Esophagus squamous epithelium (tissue), 4 donors: ENCODE measurements around the gene ALDH5A1.

Source experiments
- CTCF ChIP-seq, 6 experiments: fragments of 450-650 bp in 4 of 6; fragments of 200-600 bp in 2 of 6; sonication (generic) in 2 of 6; IDR thresholded peaks; one replicate each; pipeline ENCODE4 v1.5.1; 2016 to 2019; ENCODE audit warnings: antibody characterized with exemption in 6 of 6, mild to moderate bottlenecking in 4 of 6, moderate library complexity in 4 of 6
- POLR2A ChIP-seq, 4 donors: fragments of 450-650 bp; IDR thresholded peaks; one replicate each; pipeline ENCODE4 v1.6.1; 2017; ENCODE audit warnings: antibody characterized with exemption in 4 of 4, mild to moderate bottlenecking in 4 of 4, moderate library complexity in 3 of 4

GRCh38 chr6:24458134-24458533 lies 36.6 kb upstream of the ALDH5A1 start:
- TF ChIP-seq CTCF (IDR thresholded peaks at IDR 0.05), result no peak
- no peak for TF ChIP-seq POLR2A (IDR thresholded peaks at IDR 0.05)
